ENCODE measurements around the gene SLC1A7. TPM values are rescaled to one million over a fixed set of nuclear protein-coding genes. Genes with fewer than 3 reads are reported as not detected.

Gene SLC1A7
- total RNA-seq, 1 experiment from 2014 or later, result not detected

DNA sequence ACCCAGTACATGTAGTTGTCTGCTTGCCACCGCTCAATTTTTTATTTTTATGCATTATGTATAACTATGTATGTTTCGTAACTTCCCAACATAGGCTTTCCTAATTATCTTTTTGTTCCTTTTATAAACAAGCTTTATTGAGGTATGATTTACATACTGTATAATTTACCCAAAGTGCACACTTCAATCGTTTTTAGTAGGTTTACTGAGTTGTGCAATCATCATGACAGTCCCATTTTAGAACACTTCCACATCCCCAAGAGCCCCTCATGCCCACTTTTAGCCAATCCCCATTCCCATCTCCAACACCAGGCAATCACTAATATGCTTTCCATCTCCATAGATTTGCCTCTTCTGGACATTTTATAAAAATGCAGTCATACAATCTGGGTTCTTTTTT lies 14.3 kb upstream of the SLC1A7 start:
- Histone ChIP-seq H3K9me3 (ENCODE audit: control insufficient read depth in 1 of 2, insufficient read depth in 1 of 2, low read depth in 1 of 2, low read length in 2 of 2) (no peaks in the 10 kb centered on the region), H2AFZ (ENCODE audit: low read depth, low read length, poor library complexity, severe bottlenecking) (no peak overlapping the region), H3K4me1 (ENCODE audit: control insufficient read depth in 1 of 2, insufficient read depth in 2 of 2, low read length in 2 of 2) (no peaks in the 10 kb centered on the region), H3K9ac (ENCODE audit: low read length) (no peak overlapping the region), H3K27me3 (ENCODE audit: insufficient read depth, low read length) (no peaks in the 10 kb centered on the region), H3K27ac (ENCODE audit: low read depth, low read length) (no peak overlapping the region), H3K4me3 (replicated peaks in 1 of 2; ENCODE audit: low read depth in 1 of 2, low read length in 2 of 2) (no peak overlapping the region), H3K9me2 (ENCODE audit: insufficient read depth) (no peaks in the 10 kb centered on the region), H3K4me2 (ENCODE audit: low read length) (no peak overlapping the region), H3K36me3 (ENCODE audit: control insufficient read depth in 1 of 2, insufficient read depth in 2 of 2, low read length in 2 of 2) (no peaks in the 10 kb centered on the region), H3K79me2 (ENCODE audit: insufficient read depth, low read length) (no peaks in the 10 kb centered on the region), H4K20me1 (ENCODE audit: insufficient read depth) (no peaks in the 10 kb centered on the region)
- RAD21 ChIA-PET (ENCODE audit: low non-redundant PET in 1 of 2, low total read pairs in 2 of 2, uncharacterized antibody in 2 of 2, unreplicated experiment in 2 of 2), result no interaction called here
- intact Hi-C loops (cut with micrococcal nuclease), result no loop called here
- no peak for ATAC-seq
- TF ChIP-seq SRF (IDR thresholded peaks at IDR 0.05; ENCODE audit: low read depth) (no peak), SP1 (IDR thresholded peaks at IDR 0.05; ENCODE audit: low read depth) (no peak), CBX3 (IDR thresholded peaks at IDR 0.05; ENCODE audit: low read depth) (no peak), YY1 (IDR thresholded peaks at IDR 0.05; ENCODE audit: extremely low read depth, insufficient replicate concordance, low read depth, low read length) (no peak), CEBPB (IDR thresholded peaks at IDR 0.05; ENCODE audit: low read depth) (no peak), SIN3A (IDR thresholded peaks at IDR 0.05; ENCODE audit: low read depth) (no peak), RAD21 (IDR thresholded peaks at IDR 0.05; ENCODE audit: low read depth) (no peak), EZH2 (IDR thresholded peaks at IDR 0.05) (no peak), FOSL1 (IDR thresholded peaks at IDR 0.05; ENCODE audit: low read depth) (no peak), TCF7L2 (IDR thresholded peaks at IDR 0.05; ENCODE audit: borderline replicate concordance, extremely low read depth, insufficient read depth, insufficient read length) (no peak), POLR2AphosphoS5 (IDR thresholded peaks at IDR 0.05; ENCODE audit: low read depth, low read length) (no peak), EGR1 (IDR thresholded peaks at IDR 0.05; ENCODE audit: low read depth) (no peak), ZNF274 (IDR thresholded peaks at IDR 0.05; ENCODE audit: low read depth, low read length) (no peak), POLR2A (IDR thresholded peaks at IDR 0.05; ENCODE audit: borderline replicate concordance, extremely low read depth, insufficient read depth, insufficient read length) (no peak)
- TF ChIP-seq, protein P1, sequence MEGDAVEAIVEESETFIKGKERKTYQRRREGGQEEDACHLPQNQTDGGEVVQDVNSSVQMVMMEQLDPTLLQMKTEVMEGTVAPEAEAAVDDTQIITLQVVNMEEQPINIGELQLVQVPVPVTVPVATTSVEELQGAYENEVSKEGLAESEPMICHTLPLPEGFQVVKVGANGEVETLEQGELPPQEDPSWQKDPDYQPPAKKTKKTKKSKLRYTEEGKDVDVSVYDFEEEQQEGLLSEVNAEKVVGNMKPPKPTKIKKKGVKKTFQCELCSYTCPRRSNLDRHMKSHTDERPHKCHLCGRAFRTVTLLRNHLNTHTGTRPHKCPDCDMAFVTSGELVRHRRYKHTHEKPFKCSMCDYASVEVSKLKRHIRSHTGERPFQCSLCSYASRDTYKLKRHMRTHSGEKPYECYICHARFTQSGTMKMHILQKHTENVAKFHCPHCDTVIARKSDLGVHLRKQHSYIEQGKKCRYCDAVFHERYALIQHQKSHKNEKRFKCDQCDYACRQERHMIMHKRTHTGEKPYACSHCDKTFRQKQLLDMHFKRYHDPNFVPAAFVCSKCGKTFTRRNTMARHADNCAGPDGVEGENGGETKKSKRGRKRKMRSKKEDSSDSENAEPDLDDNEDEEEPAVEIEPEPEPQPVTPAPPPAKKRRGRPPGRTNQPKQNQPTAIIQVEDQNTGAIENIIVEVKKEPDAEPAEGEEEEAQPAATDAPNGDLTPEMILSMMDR (IDR thresholded peaks at IDR 0.05 in 2 of 3, conservative IDR thresholded peaks at IDR 0.05 in 1 of 3; ENCODE audit: borderline replicate concordance in 1 of 3, insufficient read depth in 1 of 3, low read depth in 2 of 3, low read length in 2 of 3), result no peak
- TF ChIP-seq, protein P2, sequence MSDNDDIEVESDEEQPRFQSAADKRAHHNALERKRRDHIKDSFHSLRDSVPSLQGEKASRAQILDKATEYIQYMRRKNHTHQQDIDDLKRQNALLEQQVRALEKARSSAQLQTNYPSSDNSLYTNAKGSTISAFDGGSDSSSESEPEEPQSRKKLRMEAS (IDR thresholded peaks at IDR 0.05), result no peak
- TF ChIP-seq, protein P3, sequence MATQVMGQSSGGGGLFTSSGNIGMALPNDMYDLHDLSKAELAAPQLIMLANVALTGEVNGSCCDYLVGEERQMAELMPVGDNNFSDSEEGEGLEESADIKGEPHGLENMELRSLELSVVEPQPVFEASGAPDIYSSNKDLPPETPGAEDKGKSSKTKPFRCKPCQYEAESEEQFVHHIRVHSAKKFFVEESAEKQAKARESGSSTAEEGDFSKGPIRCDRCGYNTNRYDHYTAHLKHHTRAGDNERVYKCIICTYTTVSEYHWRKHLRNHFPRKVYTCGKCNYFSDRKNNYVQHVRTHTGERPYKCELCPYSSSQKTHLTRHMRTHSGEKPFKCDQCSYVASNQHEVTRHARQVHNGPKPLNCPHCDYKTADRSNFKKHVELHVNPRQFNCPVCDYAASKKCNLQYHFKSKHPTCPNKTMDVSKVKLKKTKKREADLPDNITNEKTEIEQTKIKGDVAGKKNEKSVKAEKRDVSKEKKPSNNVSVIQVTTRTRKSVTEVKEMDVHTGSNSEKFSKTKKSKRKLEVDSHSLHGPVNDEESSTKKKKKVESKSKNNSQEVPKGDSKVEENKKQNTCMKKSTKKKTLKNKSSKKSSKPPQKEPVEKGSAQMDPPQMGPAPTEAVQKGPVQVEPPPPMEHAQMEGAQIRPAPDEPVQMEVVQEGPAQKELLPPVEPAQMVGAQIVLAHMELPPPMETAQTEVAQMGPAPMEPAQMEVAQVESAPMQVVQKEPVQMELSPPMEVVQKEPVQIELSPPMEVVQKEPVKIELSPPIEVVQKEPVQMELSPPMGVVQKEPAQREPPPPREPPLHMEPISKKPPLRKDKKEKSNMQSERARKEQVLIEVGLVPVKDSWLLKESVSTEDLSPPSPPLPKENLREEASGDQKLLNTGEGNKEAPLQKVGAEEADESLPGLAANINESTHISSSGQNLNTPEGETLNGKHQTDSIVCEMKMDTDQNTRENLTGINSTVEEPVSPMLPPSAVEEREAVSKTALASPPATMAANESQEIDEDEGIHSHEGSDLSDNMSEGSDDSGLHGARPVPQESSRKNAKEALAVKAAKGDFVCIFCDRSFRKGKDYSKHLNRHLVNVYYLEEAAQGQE (IDR thresholded peaks at IDR 0.05; ENCODE audit: low read depth), result no peak
- TF ChIP-seq, protein P4, sequence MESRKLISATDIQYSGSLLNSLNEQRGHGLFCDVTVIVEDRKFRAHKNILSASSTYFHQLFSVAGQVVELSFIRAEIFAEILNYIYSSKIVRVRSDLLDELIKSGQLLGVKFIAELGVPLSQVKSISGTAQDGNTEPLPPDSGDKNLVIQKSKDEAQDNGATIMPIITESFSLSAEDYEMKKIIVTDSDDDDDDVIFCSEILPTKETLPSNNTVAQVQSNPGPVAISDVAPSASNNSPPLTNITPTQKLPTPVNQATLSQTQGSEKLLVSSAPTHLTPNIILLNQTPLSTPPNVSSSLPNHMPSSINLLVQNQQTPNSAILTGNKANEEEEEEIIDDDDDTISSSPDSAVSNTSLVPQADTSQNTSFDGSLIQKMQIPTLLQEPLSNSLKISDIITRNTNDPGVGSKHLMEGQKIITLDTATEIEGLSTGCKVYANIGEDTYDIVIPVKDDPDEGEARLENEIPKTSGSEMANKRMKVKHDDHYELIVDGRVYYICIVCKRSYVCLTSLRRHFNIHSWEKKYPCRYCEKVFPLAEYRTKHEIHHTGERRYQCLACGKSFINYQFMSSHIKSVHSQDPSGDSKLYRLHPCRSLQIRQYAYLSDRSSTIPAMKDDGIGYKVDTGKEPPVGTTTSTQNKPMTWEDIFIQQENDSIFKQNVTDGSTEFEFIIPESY (IDR thresholded peaks at IDR 0.05; ENCODE audit: extremely low read depth, insufficient replicate concordance, low read length), result no peak
- POLR2A ChIA-PET, result no interaction called here
- DNase-seq (ENCODE audit: low read depth, low spot score), result no peak
- CTCF ChIA-PET, result no interaction called here
- BruUV-seq (replicated peaks), result no TSS peak

Data from HCT116 (cell line).